Smooth muscle cell (in vitro differentiated cells): ENCODE results near the gene PAK5. TPM values are rescaled to one million over a fixed set of nuclear protein-coding genes. Genes with fewer than 3 reads are reported as not detected.

Experiments
- DNase-seq: peaks from one replicate; lab custom pipeline; 2025; ENCODE audit not compliant: unreplicated experiment; lab: John Stamatoyannopoulos, UW
- H2AFZ ChIP-seq: fragments of 200-600 bp; sonication (generic); 2 replicates; pipeline ENCODE4 v1.6.0; 2016; ENCODE audit warnings: antibody characterized with exemption, low read depth, mild to moderate bottlenecking
- H3F3A ChIP-seq: fragments of 200-600 bp; sonication (generic); 2 replicates; pipeline ENCODE4 v1.6.0; 2017; ENCODE audit warnings: antibody characterized with exemption, low read depth
- H3K27ac ChIP-seq: fragments of 200-600 bp; sonication (generic); 2 replicates; pipeline ENCODE4 v1.5.1; 2016; ENCODE audit warnings: low read depth, mild to moderate bottlenecking
- H3K27me3 ChIP-seq: fragments of 200-600 bp; sonication (generic); 2 replicates; pipeline ENCODE4 v1.6.1; 2016; ENCODE audit warnings: low read depth, mild to moderate bottlenecking
- H3K36me3 ChIP-seq: fragments of 200-600 bp; sonication (generic); 2 replicates; pipeline ENCODE4 v1.5.1; 2016; ENCODE audit warnings: low read depth
- H3K4me1 ChIP-seq: fragments of 200-600 bp; sonication (generic); 2 replicates; pipeline ENCODE4 v1.5.1; 2016; ENCODE audit warnings: low read depth
- H3K4me2 ChIP-seq: fragments of 200-600 bp; sonication (generic); 2 replicates; pipeline ENCODE4 v1.6.0; 2016; ENCODE audit warnings: mild to moderate bottlenecking
- H3K4me3 ChIP-seq: fragments of 200-600 bp; sonication (generic); 2 replicates; pipeline ENCODE4 v1.5.1; 2016; ENCODE audit warnings: mild to moderate bottlenecking
- H3K79me2 ChIP-seq: fragments of 200-600 bp; sonication (generic); 2 replicates; pipeline ENCODE4 v1.6.0; 2016; ENCODE audit warnings: low read depth, mild to moderate bottlenecking
- H3K9ac ChIP-seq: fragments of 200-600 bp; sonication (generic); 2 replicates; pipeline ENCODE4 v1.6.0; 2016; ENCODE audit warnings: low read depth
- H3K9me3 ChIP-seq: fragments of 200-600 bp; sonication (generic); replicated peaks from 2 replicates; pipeline ENCODE4 v1.5.1; 2016; ENCODE audit warnings: low read depth
- H4K20me1 ChIP-seq: fragments of 200-600 bp; sonication (generic); 2 replicates; pipeline ENCODE4 v1.6.0; 2016; ENCODE audit warnings: low read depth
- WGBS: methylation state at CpG from one replicate; pipeline ENCODE4 v1.1.7; 2016; ENCODE audit warnings: low lambda C conversion rate; 5-methylcytosine and 5-hydroxymethylcytosine counted together
- polyA plus RNA-seq: library from polyadenylated mRNA; unstranded; fragments of >200 nt; fragmentation: Nextera tagmentation; extraction: Ambion mirVana; gene quantifications from 2 replicates; pipeline ENCODE4 v1.2.1, GENCODE V29; 2016
- total RNA-seq: library from RNA; depleted of rRNA; stranded (reverse); fragments of >200 nt; gene quantifications from 2 replicates; pipeline ENCODE4 v1.2.3, GENCODE V29; 2014
- TF ChIP-seq, protein P1 (sequence below): fragments of 200-600 bp; sonication (generic); IDR thresholded peaks from 2 replicates; pipeline ENCODE4 v1.5.1; 2017; ENCODE audit warnings: borderline replicate concordance, mild to moderate bottlenecking, antibody characterized with exemption; ENCODE audit not compliant: insufficient read depth, poor library complexity, severe bottlenecking

Gene PAK5
- total and polyA plus RNA-seq, 2 experiments from 2014 or later = 0.13 TPM; not detected in 1

DNA sequence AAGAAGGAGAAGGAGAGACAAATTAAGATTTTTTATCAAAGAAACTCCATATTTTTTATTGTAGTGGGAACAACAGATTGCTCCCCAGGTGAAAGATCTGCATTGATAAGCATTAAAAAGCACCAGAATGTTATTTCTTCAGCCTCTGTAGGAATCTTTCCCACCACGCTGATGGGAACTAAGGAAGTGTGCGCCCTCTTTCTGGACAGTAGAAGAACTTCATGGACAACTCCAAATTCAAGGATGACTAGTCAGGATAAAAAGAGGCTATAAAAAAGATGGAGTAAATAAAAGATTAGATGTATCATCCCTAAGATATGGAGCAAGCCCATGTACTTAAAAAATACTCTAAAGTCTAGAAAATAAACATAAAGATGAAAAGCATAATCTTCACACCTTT is 45.8 kb upstream of the PAK5 start:
- 60% methylated on average over 2 of the region's 2 CpGs for WGBS
- H3K4me2 ChIP-seq = no peak overlapping the region
- H3K9me3 ChIP-seq = no peaks in the 10 kb centered on the region
- H3F3A ChIP-seq = no peaks in the 10 kb centered on the region
- DNase-seq = no peak
- no peak overlapping the region for H3K4me3 ChIP-seq
- no peaks in the 10 kb centered on the region for H3K79me2 ChIP-seq
- H3K27me3 ChIP-seq = no peaks in the 10 kb centered on the region
- no peak overlapping the region for H3K27ac ChIP-seq
- TF ChIP-seq, protein P1, sequence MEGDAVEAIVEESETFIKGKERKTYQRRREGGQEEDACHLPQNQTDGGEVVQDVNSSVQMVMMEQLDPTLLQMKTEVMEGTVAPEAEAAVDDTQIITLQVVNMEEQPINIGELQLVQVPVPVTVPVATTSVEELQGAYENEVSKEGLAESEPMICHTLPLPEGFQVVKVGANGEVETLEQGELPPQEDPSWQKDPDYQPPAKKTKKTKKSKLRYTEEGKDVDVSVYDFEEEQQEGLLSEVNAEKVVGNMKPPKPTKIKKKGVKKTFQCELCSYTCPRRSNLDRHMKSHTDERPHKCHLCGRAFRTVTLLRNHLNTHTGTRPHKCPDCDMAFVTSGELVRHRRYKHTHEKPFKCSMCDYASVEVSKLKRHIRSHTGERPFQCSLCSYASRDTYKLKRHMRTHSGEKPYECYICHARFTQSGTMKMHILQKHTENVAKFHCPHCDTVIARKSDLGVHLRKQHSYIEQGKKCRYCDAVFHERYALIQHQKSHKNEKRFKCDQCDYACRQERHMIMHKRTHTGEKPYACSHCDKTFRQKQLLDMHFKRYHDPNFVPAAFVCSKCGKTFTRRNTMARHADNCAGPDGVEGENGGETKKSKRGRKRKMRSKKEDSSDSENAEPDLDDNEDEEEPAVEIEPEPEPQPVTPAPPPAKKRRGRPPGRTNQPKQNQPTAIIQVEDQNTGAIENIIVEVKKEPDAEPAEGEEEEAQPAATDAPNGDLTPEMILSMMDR = no peak
- no peaks in the 10 kb centered on the region for H4K20me1 ChIP-seq
- no peaks in the 10 kb centered on the region for H3K36me3 ChIP-seq
- H2AFZ ChIP-seq = no peak overlapping the region
- H3K4me1 ChIP-seq = no peaks in the 10 kb centered on the region
- H3K9ac ChIP-seq = no peak overlapping the region

DNA sequence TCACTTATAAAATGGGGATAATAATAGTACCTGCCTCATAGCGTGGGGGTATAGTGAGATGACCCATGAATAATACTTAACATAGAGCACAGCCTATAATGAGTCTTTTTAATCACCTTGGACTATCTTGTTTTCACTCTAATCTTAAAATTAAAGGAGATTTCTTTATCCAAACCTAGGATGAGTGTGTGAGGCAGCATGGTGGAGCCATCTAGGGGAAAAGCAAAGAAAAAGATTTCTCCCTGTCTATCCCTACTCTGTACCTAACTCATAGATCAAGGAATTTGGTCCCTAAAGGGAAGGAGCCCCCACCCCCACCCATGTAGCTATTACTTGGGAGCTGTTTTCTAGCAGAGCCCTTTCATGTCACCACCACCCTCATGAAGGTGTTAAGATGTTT is 45.2 kb upstream of the PAK5 start:
- no peaks in the 10 kb centered on the region for H3K9me3 ChIP-seq
- no peaks in the 10 kb centered on the region for H3K27me3 ChIP-seq
- no peaks in the 10 kb centered on the region for H3K4me1 ChIP-seq
- no peaks in the 10 kb centered on the region for H3F3A ChIP-seq
- WGBS = 38% methylated on average over 1 of the region's 1 CpG
- no peak overlapping the region for H3K4me2 ChIP-seq
- H3K36me3 ChIP-seq = no peaks in the 10 kb centered on the region
- no peak overlapping the region for H3K27ac ChIP-seq
- H3K79me2 ChIP-seq = no peaks in the 10 kb centered on the region
- no peak overlapping the region for H3K9ac ChIP-seq
- TF ChIP-seq, protein P1 = no peak
- no peaks in the 10 kb centered on the region for H4K20me1 ChIP-seq
- DNase-seq = no peak
- H2AFZ ChIP-seq = no peak overlapping the region
- no peak overlapping the region for H3K4me3 ChIP-seq

DNA sequence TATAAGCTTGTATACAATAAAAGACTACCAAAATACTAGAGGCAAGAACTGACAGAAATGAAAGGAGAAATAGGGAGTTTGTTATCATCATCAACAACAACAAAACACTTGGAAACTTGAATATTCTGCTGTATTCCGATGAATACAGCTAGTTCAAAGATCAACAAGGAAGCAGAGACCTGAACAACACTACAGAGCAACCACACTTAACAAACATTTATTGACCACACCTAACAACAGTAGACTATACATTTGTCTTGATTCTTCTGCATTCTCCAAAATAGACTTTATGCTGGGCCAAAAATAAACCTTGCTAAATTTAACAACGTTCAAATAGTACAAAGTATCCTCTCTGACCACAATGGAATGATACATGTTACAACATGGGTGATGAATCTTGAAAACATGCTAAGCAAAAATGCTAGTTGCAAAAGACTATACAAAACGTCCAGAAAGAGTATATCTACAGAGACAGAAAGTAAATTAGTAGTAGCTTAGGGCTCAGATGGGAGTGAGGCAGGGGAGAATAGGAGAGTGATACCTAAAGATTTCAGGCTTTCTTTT is 39.1 kb upstream of the PAK5 start:
- H3K36me3 ChIP-seq = no peaks in the 10 kb centered on the region
- no peaks in the 10 kb centered on the region for H3K79me2 ChIP-seq
- no peaks in the 10 kb centered on the region for H3K9me3 ChIP-seq
- TF ChIP-seq, protein P1 = no peak
- no peak overlapping the region for H3K9ac ChIP-seq
- no peaks in the 10 kb centered on the region for H3K27me3 ChIP-seq
- DNase-seq = no peak
- H2AFZ ChIP-seq = no peak overlapping the region
- H3F3A ChIP-seq = no peaks in the 10 kb centered on the region
- 52% methylated on average over 3 of the region's 3 CpGs for WGBS
- H3K27ac ChIP-seq = no peak overlapping the region
- no peaks in the 10 kb centered on the region for H4K20me1 ChIP-seq
- H3K4me3 ChIP-seq = no peak overlapping the region
- H3K4me2 ChIP-seq = no peak overlapping the region
- no peaks in the 10 kb centered on the region for H3K4me1 ChIP-seq
